ENCODE measurements around the gene ZMYND19.
A peak's percentile ranks its signal among the peaks of the same experiment; 100 is the strongest.
"Not testable (repeated sequence)": the region's sequence is repeated elsewhere in the genome, so short reads cannot be mapped to it uniquely, and the experiment has no call there.

The ZMYND19 gene

DNA sequence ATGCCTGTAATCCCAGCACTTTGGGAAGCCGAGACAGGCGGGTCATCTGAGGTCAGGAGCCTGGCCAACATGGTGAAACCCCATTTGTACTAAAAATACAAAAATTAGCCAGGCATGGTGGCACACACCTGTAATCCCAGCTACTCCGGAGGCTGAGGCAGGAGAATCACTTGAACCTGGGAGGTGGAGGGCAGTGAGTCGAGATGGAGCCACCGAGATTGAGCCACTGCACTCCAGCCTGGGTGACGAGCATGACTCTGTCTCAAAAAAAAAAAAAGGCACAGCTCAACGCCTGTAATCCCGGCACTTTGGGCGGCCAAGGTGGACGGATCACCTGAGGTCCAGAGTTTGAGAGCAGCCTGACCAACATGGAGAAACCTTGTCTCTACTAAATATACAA is 36.7 kb downstream of the ZMYND19 start:
- DNase-seq = not testable (repeated sequence)

DNA sequence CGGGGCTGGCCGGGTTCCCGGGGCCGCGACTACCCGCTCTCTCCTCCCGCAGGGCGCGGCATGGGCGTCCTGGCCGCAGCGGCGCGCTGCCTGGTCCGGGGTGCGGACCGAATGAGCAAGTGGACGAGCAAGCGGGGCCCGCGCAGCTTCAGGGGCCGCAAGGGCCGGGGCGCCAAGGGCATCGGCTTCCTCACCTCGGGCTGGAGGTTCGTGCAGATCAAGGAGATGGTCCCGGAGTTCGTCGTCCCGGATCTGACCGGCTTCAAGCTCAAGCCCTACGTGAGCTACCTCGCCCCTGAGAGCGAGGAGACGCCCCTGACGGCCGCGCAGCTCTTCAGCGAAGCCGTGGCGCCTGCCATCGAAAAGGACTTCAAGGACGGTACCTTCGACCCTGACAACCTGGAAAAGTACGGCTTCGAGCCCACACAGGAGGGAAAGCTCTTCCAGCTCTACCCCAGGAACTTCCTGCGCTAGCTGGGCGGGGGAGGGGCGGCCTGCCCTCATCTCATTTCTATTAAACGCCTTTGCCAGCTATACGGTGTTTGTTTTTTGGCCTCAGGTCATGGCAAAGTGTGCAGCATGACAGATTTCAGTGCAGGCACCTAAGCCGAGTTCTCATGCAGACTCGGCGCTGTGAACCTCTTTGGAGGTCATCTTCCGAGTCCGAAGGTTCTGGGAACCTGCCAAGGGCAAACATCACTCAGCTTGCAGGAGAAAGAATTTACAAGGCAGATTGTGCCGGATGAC is 38.1 kb downstream of the ZMYND19 start:
- DNase-seq = no peak

DNA sequence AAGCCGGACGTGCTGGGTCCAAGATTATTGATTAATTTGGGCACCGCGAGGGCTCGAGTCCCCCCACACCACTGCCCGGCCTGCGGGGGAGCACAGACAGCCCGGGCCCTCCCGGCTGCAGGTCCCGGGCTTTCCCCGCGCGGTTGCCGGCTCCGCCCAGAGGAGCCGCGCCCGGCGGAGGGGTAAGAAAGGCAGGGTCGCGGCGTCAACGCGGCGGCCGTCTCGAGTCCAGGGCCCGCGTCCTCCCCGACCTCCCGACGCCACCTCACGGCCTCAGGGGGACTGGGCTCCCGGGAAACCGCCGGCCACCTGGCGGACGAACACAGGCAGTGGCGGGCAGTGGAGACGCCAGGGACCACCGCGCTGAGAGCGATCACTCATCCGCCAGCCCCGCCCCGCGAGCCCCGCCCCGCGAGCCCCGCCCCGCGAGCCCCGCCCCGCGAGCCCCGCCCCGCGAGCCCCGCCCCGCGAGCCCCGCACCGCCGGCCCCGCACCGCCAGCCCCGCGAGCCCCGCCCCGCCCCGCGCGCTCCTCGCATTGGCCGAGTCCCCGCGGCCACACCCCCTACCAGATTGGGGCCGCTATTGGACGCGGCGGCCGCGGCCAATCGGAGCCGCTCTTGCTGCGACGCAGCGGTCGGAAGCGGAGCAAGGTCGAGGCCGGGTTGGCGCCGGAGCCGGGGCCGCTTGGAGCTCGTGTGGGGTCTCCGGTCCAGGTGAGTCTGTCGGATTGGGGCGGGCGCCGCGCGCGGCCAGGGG is 38.9 kb downstream of the ZMYND19 start, which contains the start of gene MRPL41:
TSS of gene MRPL41 (plus strand) at position 616 of the 758 bp plus-strand sequence. CDS start 203 bp downstream, outside the sequence.
- peak; percentile 89 for DNase-seq

DNA sequence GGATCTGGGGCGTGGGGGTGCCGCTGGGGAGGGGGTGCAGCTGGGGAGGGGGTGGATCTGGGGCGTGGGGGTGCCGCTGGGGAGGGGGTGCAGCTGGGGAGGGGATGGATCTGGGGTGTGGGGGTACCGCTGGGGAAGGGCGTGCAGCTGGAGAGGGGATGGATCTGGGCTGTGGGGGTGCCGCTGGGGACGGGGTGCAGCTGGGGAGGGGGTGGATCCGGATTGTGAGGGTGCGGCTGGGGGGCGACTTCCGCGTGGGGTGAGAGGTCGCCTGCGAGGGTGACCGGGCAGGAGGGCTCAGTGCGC is 39.4 kb downstream of the ZMYND19 start:
- DNase-seq = not testable (repeated sequence)

DNA sequence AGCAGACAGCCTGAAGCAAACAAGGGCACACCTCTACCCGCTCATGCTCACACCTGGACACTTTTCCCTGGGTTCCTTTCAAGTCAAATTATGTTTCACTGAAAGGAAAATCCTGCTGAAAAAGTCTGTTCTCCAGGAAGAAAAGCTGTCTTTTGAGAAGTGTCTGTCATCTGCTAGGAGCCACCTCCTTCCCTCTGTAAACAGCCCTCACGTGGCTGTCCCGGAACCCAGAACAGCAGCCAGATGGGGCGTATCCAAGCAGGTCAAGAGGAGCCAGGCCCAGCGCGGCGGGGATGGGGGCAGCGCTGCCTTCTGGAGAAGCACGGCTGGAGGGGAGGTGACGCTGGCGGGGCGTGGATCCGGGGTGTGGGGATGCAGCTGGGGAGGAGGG is 40.1 kb downstream of the ZMYND19 start, which contains the start of gene PNPLA7:
TSS of gene PNPLA7 (minus strand) at position 172 of the 391 bp plus-strand sequence. CDS start 205 bp downstream, outside the sequence.
- DNase-seq = peak; percentile 43

DNA sequence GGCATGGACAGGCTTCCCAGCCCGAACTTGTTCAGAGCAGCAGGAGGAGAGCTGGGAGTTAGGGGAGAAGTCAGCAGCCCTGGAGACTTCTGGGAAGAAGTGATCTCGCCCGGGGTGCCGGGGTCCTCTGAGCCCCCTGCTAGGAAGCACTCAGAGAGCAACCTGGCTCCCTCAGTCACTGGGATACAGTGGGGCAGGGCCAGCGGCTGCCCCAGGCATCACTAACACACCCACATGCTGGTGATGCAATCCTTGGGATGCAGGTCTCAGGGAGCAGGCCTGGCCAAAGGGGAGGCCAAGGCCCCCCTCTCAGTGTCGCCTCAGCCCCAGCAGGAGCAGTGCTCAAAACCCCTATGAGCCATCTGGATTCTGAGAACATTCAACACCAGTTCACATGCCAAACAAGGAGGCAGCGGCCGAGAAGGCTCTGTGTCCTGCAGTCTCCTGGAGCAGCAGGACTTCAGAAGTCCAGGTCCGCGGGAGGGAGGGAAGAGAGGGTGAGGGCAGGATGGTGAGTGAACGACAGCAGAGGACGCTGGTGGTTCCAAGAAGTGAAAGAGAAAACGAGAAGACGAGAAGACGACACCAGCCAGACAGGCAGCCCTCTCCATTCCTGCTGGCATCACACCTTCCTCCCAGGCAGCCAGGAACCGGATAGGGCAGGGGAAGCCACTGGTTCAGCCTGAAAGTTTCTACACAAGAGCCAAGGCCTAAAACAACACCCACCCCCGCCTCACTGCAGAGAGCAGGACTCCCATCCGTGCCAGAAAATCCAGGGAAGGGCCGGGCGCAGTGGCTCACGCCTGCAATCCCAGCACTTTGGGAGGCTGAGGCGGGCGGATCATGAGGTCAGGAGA is 42.4 kb downstream of the ZMYND19 start:
- DNase-seq = no peak

DNA sequence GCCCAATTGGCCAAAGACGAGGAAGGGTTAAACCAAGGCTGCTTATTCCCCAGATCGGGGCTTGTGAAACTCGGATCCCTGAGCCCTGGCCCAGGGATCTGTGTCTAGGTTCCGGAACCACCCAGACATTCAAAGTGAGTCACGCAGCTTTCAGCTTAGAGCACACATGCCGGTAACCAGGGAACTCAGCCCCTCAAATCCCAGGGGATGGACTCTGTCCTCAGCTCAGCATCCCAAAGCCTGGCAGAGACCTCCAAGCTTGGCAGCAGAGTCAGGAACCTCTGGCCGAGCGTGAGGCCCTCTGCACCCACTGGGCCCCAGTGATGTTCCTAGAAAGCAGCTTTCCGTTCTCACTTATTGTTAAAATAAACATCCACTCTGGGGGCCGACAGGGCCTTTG is 45.2 kb downstream of the ZMYND19 start:
- peak; percentile 37 for DNase-seq

DNA sequence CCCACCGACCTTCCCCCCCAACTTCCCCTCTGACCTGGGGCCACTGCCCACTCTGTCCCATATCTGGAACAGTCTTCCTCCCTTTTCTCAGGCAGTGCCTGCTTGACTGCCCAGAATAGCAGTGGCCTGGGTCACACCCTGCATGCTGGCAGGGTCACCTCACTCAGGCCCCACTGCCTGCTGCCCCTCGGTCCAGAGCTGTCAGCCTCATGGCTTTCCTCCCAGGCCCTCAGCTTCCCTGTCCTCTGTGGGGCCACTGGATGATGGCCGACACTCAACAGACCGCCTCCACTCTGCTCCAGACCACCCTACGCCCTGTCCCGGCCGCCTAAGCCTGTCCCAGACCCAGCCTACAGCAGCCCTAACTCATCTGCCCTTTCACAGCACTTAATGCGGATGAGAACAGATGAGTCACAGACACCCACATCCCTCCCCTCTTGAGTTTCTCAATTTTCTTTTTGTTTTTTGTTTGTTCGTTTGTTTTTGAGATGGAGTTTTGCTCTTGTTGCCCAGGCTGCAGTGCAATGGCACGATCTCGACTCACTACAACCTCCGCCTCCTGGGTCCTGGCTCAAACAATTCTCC is 46.0 kb downstream of the ZMYND19 start:
- DNase-seq = no peak

DNA sequence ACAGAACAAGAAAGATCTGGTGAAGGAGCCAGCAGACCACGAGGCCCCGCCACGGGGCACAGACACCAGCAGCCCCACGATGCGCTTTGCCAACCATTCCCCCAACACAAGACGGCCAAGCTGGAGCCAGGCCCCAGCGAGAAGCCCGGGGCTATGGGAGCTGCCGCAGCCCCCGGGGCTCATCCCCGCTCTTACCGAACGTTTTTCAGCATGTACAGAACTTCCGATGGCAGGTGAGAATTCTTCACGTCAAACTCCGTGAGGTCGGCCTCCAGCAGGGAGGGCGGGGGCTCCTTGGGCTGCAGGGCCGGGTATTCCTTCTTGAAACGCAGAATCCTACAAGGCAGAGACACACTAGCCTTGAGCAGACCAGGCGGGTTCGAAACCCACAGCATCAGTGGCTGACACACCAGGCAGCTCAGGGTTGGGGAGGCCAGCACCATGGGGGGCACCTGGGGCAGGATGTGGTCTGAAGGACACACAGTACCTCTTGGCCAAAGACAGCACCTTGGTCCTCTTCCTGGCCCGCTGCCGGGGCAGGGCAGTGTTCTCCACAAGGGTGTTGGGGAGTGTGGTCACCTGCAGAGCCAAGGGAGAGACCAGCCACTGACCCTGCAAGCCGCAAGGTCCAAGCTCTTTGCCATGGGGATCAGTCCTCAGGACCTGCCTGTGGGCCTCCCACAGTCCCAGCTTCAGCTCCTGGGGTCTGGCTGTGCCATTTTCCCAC is 46.9 kb downstream of the ZMYND19 start:
- DNase-seq = no peak

DNA sequence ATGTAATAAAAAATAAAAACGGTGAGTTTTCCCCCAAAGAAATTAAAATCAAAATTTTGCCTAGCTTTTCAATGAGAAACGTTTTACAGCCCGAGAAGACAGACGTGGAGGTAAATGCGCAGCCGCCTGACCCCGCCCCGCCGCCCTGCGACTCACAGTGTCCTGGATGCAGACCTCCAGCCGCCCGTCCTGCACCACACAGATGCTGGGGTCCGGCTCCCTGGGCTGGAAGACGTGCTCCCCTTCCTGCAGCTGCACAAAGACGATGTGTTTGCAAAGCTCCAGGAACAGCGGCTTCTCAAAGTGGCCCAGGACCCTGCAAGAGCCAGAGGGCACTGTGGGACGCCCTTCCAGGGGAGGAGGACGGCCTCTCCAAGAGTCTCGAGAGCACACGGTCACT is 47.8 kb downstream of the ZMYND19 start:
- DNase-seq = no peak

DNA sequence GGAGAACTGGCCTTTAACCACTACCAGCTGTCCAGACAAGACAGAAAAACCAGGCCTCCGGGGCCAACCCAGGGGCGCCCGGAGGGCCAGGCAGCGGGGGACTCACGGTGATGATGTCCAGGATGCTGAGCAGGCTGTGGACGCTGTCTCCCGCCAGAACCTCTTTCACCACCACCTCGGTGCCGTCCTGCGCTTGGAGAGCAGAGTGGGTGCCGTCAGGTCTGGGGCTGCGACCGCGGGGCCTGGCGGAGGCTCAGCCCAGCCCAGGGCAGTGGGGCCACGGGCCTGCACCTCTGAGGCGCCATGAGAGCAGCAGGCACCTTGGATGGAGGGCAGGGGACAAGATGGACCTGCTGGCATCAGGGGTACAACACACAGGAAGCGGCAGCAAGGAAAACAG is 49.8 kb downstream of the ZMYND19 start:
- no peak for DNase-seq

DNA sequence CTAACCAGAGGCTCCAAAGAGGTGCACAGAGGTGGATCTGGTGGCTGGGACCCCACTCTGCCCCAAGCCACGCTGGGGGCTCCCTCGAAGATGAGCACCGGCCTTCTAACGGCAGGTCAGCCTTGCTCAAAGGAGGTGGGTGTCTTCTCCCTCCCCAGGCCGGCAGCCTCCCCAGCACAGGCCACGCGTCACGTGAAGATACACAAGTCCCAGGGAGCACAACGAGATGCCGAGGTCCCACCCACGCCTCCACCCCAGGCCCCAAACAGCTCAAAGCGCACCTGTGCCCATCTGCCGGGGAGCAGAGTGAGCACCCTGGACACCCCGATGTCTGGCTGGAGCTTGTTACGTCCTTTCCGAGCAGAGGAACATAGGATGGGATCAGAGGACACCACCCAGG is 52.3 kb downstream of the ZMYND19 start:
- DNase-seq = no peak

DNA sequence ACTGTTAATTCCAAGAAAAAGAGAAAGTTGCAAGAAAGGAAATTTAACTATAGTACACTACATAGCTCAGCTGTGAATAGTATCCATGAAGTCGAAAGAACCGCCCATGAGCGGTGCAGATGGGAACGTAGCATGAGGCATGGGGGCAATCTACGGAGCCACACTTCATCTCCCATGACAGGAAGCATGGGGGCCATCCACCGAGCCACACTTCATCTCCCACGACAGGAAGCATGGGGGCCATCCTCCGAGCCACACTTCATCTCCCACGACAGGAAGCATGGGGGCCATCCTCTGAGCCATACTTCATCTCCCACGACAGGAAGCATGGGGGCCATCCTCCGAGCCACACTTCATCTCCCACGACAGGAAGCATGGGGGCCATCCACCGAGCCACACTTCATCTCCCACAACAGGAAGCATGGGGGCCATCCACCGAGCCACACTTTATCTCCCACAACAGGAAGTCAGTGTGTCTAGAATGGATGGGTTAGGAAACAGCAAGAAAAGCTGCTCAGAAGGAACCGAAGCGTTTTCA is 53.6 kb downstream of the ZMYND19 start:
- not testable (repeated sequence) for DNase-seq

DNA sequence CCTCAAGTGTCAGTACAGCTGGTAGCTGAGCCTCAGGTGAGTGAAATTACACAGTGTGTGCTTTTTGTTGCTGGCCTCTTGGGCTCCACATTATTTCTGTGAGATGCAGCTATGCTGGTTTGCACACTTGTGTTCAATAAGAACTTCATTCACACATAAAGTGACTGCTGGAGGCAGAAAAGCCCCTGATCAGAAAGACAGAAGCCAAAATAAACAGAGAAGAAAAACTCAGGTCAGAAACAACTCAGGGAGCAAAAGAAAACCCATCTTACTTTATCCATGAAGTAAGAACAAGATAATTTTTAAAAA is 55.2 kb downstream of the ZMYND19 start:
- DNase-seq = no peak

DNA sequence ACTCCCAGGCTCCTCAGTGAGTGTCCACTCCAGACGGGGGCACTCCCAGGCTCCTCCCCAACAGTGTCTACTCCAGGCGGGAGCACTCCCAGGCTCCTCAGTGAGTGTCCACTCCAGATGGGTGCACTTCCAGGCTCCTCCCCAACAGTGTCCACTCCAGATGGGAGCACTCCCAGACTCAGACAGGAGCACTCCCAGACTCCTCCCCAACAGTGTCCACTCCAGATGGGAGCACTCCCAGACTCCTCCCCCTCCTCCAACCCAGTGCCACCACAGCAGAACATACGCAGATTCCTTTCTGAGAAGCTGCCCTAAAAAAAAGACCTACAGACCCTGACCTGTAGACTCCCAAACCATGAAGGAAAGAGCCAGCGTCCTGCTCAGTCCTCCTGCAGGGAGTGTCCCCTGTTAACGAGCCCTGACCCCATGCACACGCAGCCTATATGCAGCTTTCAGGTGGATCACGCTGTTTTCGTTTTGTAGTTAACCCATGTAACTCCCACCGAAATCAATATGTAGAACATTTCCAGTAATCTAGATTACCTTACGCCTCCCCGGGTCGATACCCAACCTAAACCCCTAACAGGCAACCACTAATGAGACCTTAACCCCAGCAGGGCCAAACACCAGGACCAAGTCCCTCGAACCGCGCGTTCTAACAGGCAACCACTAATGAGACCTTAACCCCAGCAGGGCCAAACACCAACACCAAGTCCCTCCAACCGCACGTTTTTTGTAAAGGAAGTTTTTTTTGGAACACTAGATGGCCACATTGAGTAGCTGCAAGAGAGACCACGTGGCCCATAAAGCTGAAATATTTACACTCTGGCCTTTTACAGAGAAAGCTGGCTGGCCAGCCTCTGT is 55.8 kb downstream of the ZMYND19 start:
- no peak for DNase-seq

DNA sequence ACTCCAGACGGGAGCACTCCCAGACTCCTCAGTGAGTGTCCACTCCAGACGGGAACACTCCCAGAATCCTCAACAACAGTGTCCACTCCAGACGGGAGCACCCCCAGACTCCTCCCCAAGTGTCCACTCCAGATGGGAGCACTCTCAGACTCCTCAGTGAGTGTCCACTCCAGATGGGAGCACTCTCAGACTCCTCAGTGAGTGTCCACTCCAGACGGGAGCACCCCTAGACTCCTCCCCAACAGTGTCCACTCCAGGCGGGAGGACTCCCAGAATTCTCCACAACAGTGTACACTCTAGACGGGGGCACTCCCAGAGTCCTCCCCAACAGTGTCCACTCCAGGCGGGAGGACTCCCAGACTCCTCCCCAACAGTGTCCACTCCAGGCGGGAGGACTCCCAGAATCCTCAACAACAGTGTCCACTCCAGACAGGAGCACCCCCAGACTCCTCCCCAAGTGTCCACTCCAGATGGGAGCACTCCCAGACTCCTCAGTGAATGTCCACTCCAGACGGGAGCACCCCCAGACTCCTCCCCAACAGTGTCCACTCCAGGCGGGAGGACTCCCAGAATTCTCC is 57.3 kb downstream of the ZMYND19 start:
- not testable (repeated sequence) for DNase-seq

All from T1000 (cell line).